ENCODE data around the gene IL10RA. TPM values are rescaled to one million over a fixed set of nuclear protein-coding genes. Genes with fewer than 3 reads are reported as not detected.

The IL10RA gene
- total and polyA plus RNA-seq, 5 donors = 3.1 to 18.5 (median 11.2) TPM

DNA sequence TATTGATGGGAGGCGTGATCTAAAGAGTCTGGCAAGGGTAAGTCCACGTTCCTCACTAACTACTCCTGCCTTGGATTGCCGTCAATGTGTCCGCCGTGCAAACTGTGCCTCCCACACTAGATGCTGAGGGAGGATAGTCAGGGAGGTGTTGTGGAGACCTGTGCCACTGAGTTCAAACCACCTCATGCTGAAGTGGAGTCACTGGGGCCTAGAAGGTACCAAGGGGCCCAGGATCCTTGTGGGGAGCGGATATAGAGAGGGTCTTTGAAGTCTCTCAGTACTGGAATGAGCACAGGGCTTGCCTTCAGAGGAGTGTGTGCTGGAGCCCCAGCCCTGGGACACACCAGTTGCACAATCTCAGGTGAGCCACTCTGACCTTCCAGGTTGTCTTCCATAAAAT lies 63.6 kb downstream of the IL10RA start:
- intact Hi-C loops (cut with DNase I) = loop anchor here (5.0 to 10.0 kb wide), 7 partner anchors 97 to 625 kb away; no protein-coding TSS in a partner anchor
- Histone ChIP-seq H3K4me3 (ENCODE audit: low read length) (no peak overlapping the region), H3K9me3 (ENCODE audit: control insufficient read depth, low read length) (no peaks in the 10 kb centered on the region), H3K27me3 (ENCODE audit: control insufficient read depth, insufficient read depth) (no peaks in the 10 kb centered on the region), H3K27ac (ENCODE audit: low read length) (no peak overlapping the region), H3K4me1 (ENCODE audit: control insufficient read depth, insufficient read depth, low read length) (no peaks in the 10 kb centered on the region)
- WGBS = 91% methylated on average over 6 of the region's 6 CpGs
- DNase-seq = no peak
- no peak for ATAC-seq

GRCh38 chr11:118050208-118050891 lies 64.2 kb downstream of the IL10RA start:
- 90% methylated on average over 7 of the region's 7 CpGs for WGBS
- H3K27ac ChIP-seq (ENCODE audit: low read length) = no peak overlapping the region
- H3K4me1 ChIP-seq (ENCODE audit: control insufficient read depth, insufficient read depth, low read length) = no peaks in the 10 kb centered on the region
- no peak overlapping the region for H3K4me3 ChIP-seq (ENCODE audit: low read length)
- no peak for ATAC-seq
- no peak for DNase-seq
- intact Hi-C loops (cut with DNase I) = loop anchor here (5.0 to 10.0 kb wide), 7 partner anchors 98 to 626 kb away; no protein-coding TSS in a partner anchor
- no peaks in the 10 kb centered on the region for H3K9me3 ChIP-seq (ENCODE audit: control insufficient read depth, low read length)
- no peaks in the 10 kb centered on the region for H3K27me3 ChIP-seq (ENCODE audit: control insufficient read depth, insufficient read depth)

Other genes with a start within 250 kb of the IL10RA start
- gene DSCAML1, start 189.2 kb upstream of the IL10RA start, total RNA-seq = 1 to 10 TPM in 2 of 4 donors, under 1 TPM in 2; 0.45 to 1.4 (median 1.1) TPM
- gene DSCAML1, start 189.2 kb upstream of the IL10RA start, polyA plus RNA-seq = 0.70 TPM
- gene FXYD2, start 161.7 kb upstream of the IL10RA start, total RNA-seq = 1 to 10 TPM; 1.1 to 4.0 (median 1.9) TPM
- gene FXYD2, start 161.7 kb upstream of the IL10RA start, polyA plus RNA-seq = 2.1 TPM
- 10 to 100 TPM; 36.1 to 47.8 (median 40.9) TPM for gene FXYD6, start 109.7 kb upstream of the IL10RA start, total RNA-seq
- 54.1 TPM for gene FXYD6, start 109.7 kb upstream of the IL10RA start, polyA plus RNA-seq
- gene TMPRSS13, start 57.0 kb upstream of the IL10RA start, total RNA-seq = under 1 TPM in 1 of 4 donors, not detected in 3; 0.11 TPM
- 0.07 TPM for gene TMPRSS13, start 57.0 kb upstream of the IL10RA start, polyA plus RNA-seq
- not detected for gene TMPRSS4, start 90.7 kb downstream of the IL10RA start, total RNA-seq
- not detected for gene TMPRSS4, start 90.7 kb downstream of the IL10RA start, polyA plus RNA-seq
- not detected for gene SMIM35, start 100.6 kb downstream of the IL10RA start, total RNA-seq
- not detected for gene SMIM35, start 100.6 kb downstream of the IL10RA start, polyA plus RNA-seq
- 1 to 10 TPM; 2.6 to 7.3 (median 6.0) TPM for gene SCN4B, start 166.4 kb downstream of the IL10RA start, total RNA-seq
- 9.0 TPM for gene SCN4B, start 166.4 kb downstream of the IL10RA start, polyA plus RNA-seq
- gene SCN2B, start 190.2 kb downstream of the IL10RA start, total RNA-seq = 10 to 100 TPM in 1 of 4 donors, 1 to 10 TPM in 3; 2.1 to 11.7 (median 5.5) TPM
- gene SCN2B, start 190.2 kb downstream of the IL10RA start, polyA plus RNA-seq = 4.1 TPM
- 1 to 10 TPM; 2.3 to 8.0 (median 4.0) TPM for gene JAML, start 238.6 kb downstream of the IL10RA start, total RNA-seq
- gene JAML, start 238.6 kb downstream of the IL10RA start, polyA plus RNA-seq = 2.0 TPM

Data from right cardiac atrium (tissue), 5 donors.